K562 (cell line): ENCODE data around the gene CNTN6. TPM values are rescaled to one million over a fixed set of nuclear protein-coding genes. Genes with fewer than 3 reads are reported as not detected.

Experiments
- ELK3 ChIP-seq: fragments of 450-650 bp; formaldehyde crosslinking; IDR thresholded peaks from 2 replicates; pipeline ENCODE4 v1.4.0; 2020; ENCODE audit warnings: mild to moderate bottlenecking
- HLTF ChIP-seq: fragments of 450-650 bp; IDR thresholded peaks from 2 replicates; pipeline ENCODE4 v1.6.1; 2016
- HSF4 ChIP-seq: fragments of 250-450 bp; sonication (Bioruptor Pico); IDR thresholded peaks from 2 replicates; pipeline ENCODE4 v2.1.2; 2022; ENCODE audit warnings: mild to moderate bottlenecking, moderate library complexity, borderline replicate concordance
- PTBP1 ChIP-seq: fragments of 200-400 bp; formaldehyde crosslinking; IDR thresholded peaks from 2 replicates; pipeline ENCODE4 v1.6.1; 2017; ENCODE audit warnings: low read depth, low read length
- SAFB ChIP-seq: fragments of 200-400 bp; formaldehyde crosslinking; IDR thresholded peaks from 2 replicates; pipeline ENCODE4 v1.6.1; 2017; ENCODE audit warnings: low read depth, low read length, borderline replicate concordance
- TAF9B ChIP-seq: fragments of 450-650 bp; IDR thresholded peaks from 2 replicates; pipeline ENCODE4 v1.6.1; 2018; ENCODE audit warnings: mild to moderate bottlenecking; ENCODE audit not compliant: partially characterized antibody
- TRIM25 ChIP-seq: fragments of 450-650 bp; IDR thresholded peaks from 2 replicates; pipeline ENCODE4 v1.7.0; 2016; ENCODE audit warnings: borderline replicate concordance
- polyA plus RNA-seq, 8 experiments: library from polyadenylated mRNA; depleted of rRNA in 4 of 8; stranded (reverse) in 5 of 8; unstranded in 3 of 8; fragments of >200 nt; fragmentation: Nextera tagmentation in 2 of 8; fragmentation: Illumina TruSeq in 1 of 8; extraction: Ambion mirVana in 2 of 8; extraction: Trizol in 1 of 8; gene quantifications; 2 replicates each; pipeline versions ENCODE4 v1.2.1 to v1.2.3, GENCODE V29; 2011 to 2014; ENCODE audit warnings: inconsistent platforms in 1 of 8, missing spikeins in 1 of 8
- total RNA-seq, 7 experiments: library from RNA; depleted of rRNA in 6 of 7; stranded (reverse); fragments of >200 nt in 6 of 7; fragmentation: Illumina TruSeq in 2 of 7; extraction: Trizol in 2 of 7; gene quantifications; 2 replicates each; pipeline versions ENCODE4 v1.2.1 to v1.2.3, GENCODE V29; 2011 to 2021; ENCODE audit warnings: low replicate concordance in 1 of 7
- TF ChIP-seq, protein P1 (sequence below): IDR thresholded peaks from 3 replicates; pipeline ENCODE4 v1.6.1; 2011; ENCODE audit warnings: borderline replicate concordance, mild to moderate bottlenecking, moderate library complexity; ENCODE audit not compliant: insufficient read length; ENCODE audit errors: extremely low read depth

Gene CNTN6
- total and polyA plus RNA-seq, 9 of the 15 experiments (the other 6 are each of a cell fraction or from before 2014, with no cell fraction given) = not detected

- TF ChIP-seq, protein P1, sequence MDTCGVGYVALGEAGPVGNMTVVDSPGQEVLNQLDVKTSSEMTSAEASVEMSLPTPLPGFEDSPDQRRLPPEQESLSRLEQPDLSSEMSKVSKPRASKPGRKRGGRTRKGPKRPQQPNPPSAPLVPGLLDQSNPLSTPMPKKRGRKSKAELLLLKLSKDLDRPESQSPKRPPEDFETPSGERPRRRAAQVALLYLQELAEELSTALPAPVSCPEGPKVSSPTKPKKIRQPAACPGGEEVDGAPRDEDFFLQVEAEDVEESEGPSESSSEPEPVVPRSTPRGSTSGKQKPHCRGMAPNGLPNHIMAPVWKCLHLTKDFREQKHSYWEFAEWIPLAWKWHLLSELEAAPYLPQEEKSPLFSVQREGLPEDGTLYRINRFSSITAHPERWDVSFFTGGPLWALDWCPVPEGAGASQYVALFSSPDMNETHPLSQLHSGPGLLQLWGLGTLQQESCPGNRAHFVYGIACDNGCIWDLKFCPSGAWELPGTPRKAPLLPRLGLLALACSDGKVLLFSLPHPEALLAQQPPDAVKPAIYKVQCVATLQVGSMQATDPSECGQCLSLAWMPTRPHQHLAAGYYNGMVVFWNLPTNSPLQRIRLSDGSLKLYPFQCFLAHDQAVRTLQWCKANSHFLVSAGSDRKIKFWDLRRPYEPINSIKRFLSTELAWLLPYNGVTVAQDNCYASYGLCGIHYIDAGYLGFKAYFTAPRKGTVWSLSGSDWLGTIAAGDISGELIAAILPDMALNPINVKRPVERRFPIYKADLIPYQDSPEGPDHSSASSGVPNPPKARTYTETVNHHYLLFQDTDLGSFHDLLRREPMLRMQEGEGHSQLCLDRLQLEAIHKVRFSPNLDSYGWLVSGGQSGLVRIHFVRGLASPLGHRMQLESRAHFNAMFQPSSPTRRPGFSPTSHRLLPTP = no peak
- TF ChIP-seq HLTF (no peak), PTBP1 (no peak), TAF9B (no peak), TRIM25 (no peak), ELK3 (no peak), SAFB (no peak), HSF4 (CRISPR knock-in tag) (no peak)
Observed at GRCh38 chr3:1348547-1348946, 255.7 kb downstream of the CNTN6 start (continued).
